GM12878 (cell line): ENCODE data around the gene ATP2A3. TPM values are rescaled to one million over a fixed set of nuclear protein-coding genes. Genes with fewer than 3 reads are reported as not detected.

Source experiments
- ATAC-seq: fragments of 200-7000 bp; cut with Tn5 transposase; 3 replicates; pipeline ENCODE4 v1.9.1; 2020; ENCODE audit warnings: mild to moderate bottlenecking, moderate library complexity
- BruUV-seq: library from RNA; stranded (reverse); fragments of 400-500 nt; replicated peaks from 2 replicates; lab custom pipeline; 2021; lab: Mats Ljungman, UMichigan
- CTCF ChIA-PET: fragments of 300-600 bp; sonication (Branson Sonifier 250); formaldehyde crosslinking; extraction: SDS; loops from one replicate; lab custom pipeline; 2021; ENCODE audit warnings: inconsistent platforms; lab: Yijun Ruan, JAX
- POLR2A ChIA-PET: fragments of 350-600 bp; formaldehyde crosslinking; extraction: SDS; loops from one replicate; lab custom pipeline; 2021; ENCODE audit warnings: inconsistent platforms; lab: Charles Lee
- RAD21 ChIA-PET: fragments of 300-600 bp; sonication (Branson Sonifier 250); formaldehyde crosslinking; loops from one replicate; lab custom pipeline; 2023; ENCODE audit warnings: antibody characterized with exemption; ENCODE audit not compliant: unreplicated experiment; lab: Charles Lee
- SMC1A ChIA-PET: fragments of 300-600 bp; sonication (Branson Sonifier 250); formaldehyde crosslinking; loops from one replicate; lab custom pipeline; 2023; ENCODE audit not compliant: unreplicated experiment, uncharacterized antibody; lab: Charles Lee
- DNase-seq: peaks from one replicate; pipeline ENCODE4 v3.0.0-alpha.2; 2011; ENCODE audit warnings: low read depth, low spot score
- FAIRE-seq: peaks from 3 replicates; lab custom pipeline; 2011; peaks lifted over from hg19 to GRCh38; lab: Jason Lieb, UNC
- H2AFZ ChIP-seq: 2 replicates; pipeline ENCODE4 v1.6.0; 2011; ENCODE audit warnings: low read depth, low read length, control low read depth; ENCODE audit not compliant: control insufficient read depth
- H3K27ac ChIP-seq: 2 replicates; pipeline ENCODE4 v1.5.1; 2011; ENCODE audit warnings: control low read depth; ENCODE audit not compliant: control insufficient read depth, insufficient read depth
- H3K27me3 ChIP-seq, 2 experiments: replicated peaks in 1 of 2; 2 replicates each; pipeline versions ENCODE4 v1.6.0 to v1.6.1; 2011; ENCODE audit warnings: low read length in 1 of 2; ENCODE audit not compliant: control insufficient read depth in 2 of 2, insufficient read depth in 2 of 2
- H3K36me3 ChIP-seq, 2 experiments: 2 replicates each; pipeline ENCODE4 v1.5.1; 2011; ENCODE audit warnings: low read length in 1 of 2; ENCODE audit not compliant: control insufficient read depth in 2 of 2, insufficient read depth in 2 of 2
- H3K4me1 ChIP-seq: 2 replicates; pipeline ENCODE4 v1.6.1; 2011; ENCODE audit warnings: mild to moderate bottlenecking, low read length, moderate library complexity, mixed read lengths; ENCODE audit not compliant: control insufficient read depth, insufficient read depth
- H3K4me2 ChIP-seq: 2 replicates; pipeline ENCODE4 v1.6.0; 2011; ENCODE audit warnings: control low read depth; ENCODE audit not compliant: control insufficient read depth, insufficient read depth
- H3K4me3 ChIP-seq: fragments of 200-600 bp; sonication (generic); 2 replicates; pipeline ENCODE4 v1.5.1; 2016
- H3K79me2 ChIP-seq: 2 replicates; pipeline ENCODE4 v1.6.0; 2011; ENCODE audit warnings: low read length; ENCODE audit not compliant: control insufficient read depth, insufficient read depth
- H3K9ac ChIP-seq: 2 replicates; pipeline ENCODE4 v1.8.0; 2011; ENCODE audit warnings: low read length, control low read depth, mixed read lengths; ENCODE audit not compliant: control insufficient read depth, insufficient read depth
- H3K9me3 ChIP-seq: replicated peaks from 3 replicates; pipeline ENCODE4 v1.5.1; 2011; ENCODE audit warnings: mild to moderate bottlenecking, low read length; ENCODE audit not compliant: control insufficient read depth, insufficient read depth
- H4K20me1 ChIP-seq: 2 replicates; pipeline ENCODE4 v1.6.0; 2011; ENCODE audit not compliant: control insufficient read depth, insufficient read depth
- ATF2 ChIP-seq: IDR thresholded peaks from 2 replicates; pipeline ENCODE4 v1.6.1; 2012; ENCODE audit warnings: low read length, inconsistent platforms
- BRCA1 ChIP-seq: IDR thresholded peaks from 2 replicates; pipeline ENCODE4 v1.6.1; 2011; ENCODE audit warnings: low read depth, low read length, improper control_type of control experiment
- CBFB ChIP-seq: IDR thresholded peaks from 2 replicates; pipeline ENCODE4 v1.6.1; 2016; ENCODE audit warnings: antibody characterized with exemption, low read depth
- EZH2 ChIP-seq: IDR thresholded peaks from 2 replicates; pipeline ENCODE4 v1.6.1; 2012; ENCODE audit warnings: low read depth, mild to moderate bottlenecking, control low read depth, inconsistent platforms, low read length, borderline replicate concordance; ENCODE audit not compliant: control insufficient read depth
- FOXK2 ChIP-seq: fragments of 450-650 bp; IDR thresholded peaks from 2 replicates; pipeline ENCODE4 v1.6.1; 2017; ENCODE audit warnings: mild to moderate bottlenecking, moderate library complexity
- GABPA ChIP-seq: IDR thresholded peaks from 2 replicates; pipeline ENCODE4 v1.6.1; 2014; ENCODE audit warnings: antibody characterized with exemption, low read depth, mild to moderate bottlenecking, inconsistent platforms
- LARP7 ChIP-seq: fragments of 450-650 bp; IDR thresholded peaks from 2 replicates; pipeline ENCODE4 v1.6.1; 2017; ENCODE audit warnings: mild to moderate bottlenecking
- PBX3 ChIP-seq: IDR thresholded peaks from 2 replicates; pipeline ENCODE4 v1.6.1; 2011; ENCODE audit warnings: mild to moderate bottlenecking, low read depth, low read length, moderate library complexity; ENCODE audit not compliant: insufficient replicate concordance
- RAD21 ChIP-seq: IDR thresholded peaks from 2 replicates; pipeline ENCODE4 v1.6.1; 2011; ENCODE audit warnings: mild to moderate bottlenecking, low read depth, low read length, moderate library complexity; ENCODE audit not compliant: insufficient read depth
- RB1 ChIP-seq: fragments of 450-650 bp; formaldehyde crosslinking; IDR thresholded peaks from 2 replicates; pipeline ENCODE4 v1.6.1; 2017; ENCODE audit warnings: mild to moderate bottlenecking, borderline replicate concordance
- SMAD5 ChIP-seq: IDR thresholded peaks from 2 replicates; pipeline ENCODE4 v1.6.1; 2016; ENCODE audit warnings: antibody characterized with exemption, low read depth
- SUZ12 ChIP-seq: fragments of 200-600 bp; sonication (generic); IDR thresholded peaks from one replicate; pipeline ENCODE4 v1.6.1; 2018; ENCODE audit warnings: antibody characterized with exemption, mild to moderate bottlenecking; ENCODE audit not compliant: unreplicated experiment
- TCF7 ChIP-seq: IDR thresholded peaks from 2 replicates; pipeline ENCODE4 v1.6.1; 2014; ENCODE audit warnings: antibody characterized with exemption, borderline replicate concordance
- ZNF687 ChIP-seq: fragments of 450-650 bp; IDR thresholded peaks from 2 replicates; pipeline ENCODE4 v1.6.1; 2017; ENCODE audit warnings: mild to moderate bottlenecking, moderate library complexity
- WGBS: methylation state at CpG from one replicate; pipeline ENCODE4 v1.1.6; 2016; ENCODE audit warnings: low lambda C conversion rate; ENCODE audit not compliant: insufficient replicate concordance, insufficient coverage; ENCODE audit errors: missing lambda C conversion rate; 5-methylcytosine and 5-hydroxymethylcytosine counted together
- in situ Hi-C: fragments of 300-500 bp; cut with MboI; formaldehyde crosslinking; loops from 9 replicates; pipeline ENCODE4 v1.14.3; 2018; ENCODE audit warnings: mixed read lengths
- intact Hi-C: fragments of 100-400 bp; cut with micrococcal nuclease; formaldehyde crosslinking; loops from one replicate; pipeline ENCODE4 v1.14.2; 2022; ENCODE audit not compliant: unreplicated experiment
- polyA plus RNA-seq, 11 experiments: library from polyadenylated mRNA; depleted of rRNA in 4 of 11; unstranded in 6 of 11; stranded (reverse) in 5 of 11; fragments of >200 nt; fragmentation: Nextera tagmentation in 4 of 11; fragmentation: Illumina TruSeq in 1 of 11; extraction: Ambion mirVana in 4 of 11; extraction: Trizol in 1 of 11; gene quantifications; 1 replicate in 1 of 11; 2 replicates in 10 of 11; pipeline versions ENCODE4 v1.2.1 to v1.2.3, GENCODE V29; 2011 to 2016; ENCODE audit warnings: inconsistent platforms in 2 of 11, missing spikeins in 2 of 11, low read depth in 1 of 11
- total RNA-seq, 4 experiments: library from RNA; depleted of rRNA in 3 of 4; stranded (reverse); fragments of >200 nt in 3 of 4; fragmentation: Illumina TruSeq in 1 of 4; extraction: Trizol in 1 of 4; gene quantifications; 2 replicates each; pipeline versions ENCODE4 v1.2.1 to v1.2.3, GENCODE V29; 2013 to 2021

ATP2A3 gene
- total and polyA plus RNA-seq, 10 of the 15 experiments (the other 5 are each of a cell fraction or from before 2014, with no cell fraction given) = 1.0 to 99.2 (median 37.9) TPM

GRCh38 chr17:3950584-3950983 lies 13.7 kb downstream of the ATP2A3 start (continued):
- TF ChIP-seq ZNF687 (no peak), SUZ12 (no peak)

GRCh38 chr17:3949418-3949817 lies 14.8 kb downstream of the ATP2A3 start:
- in situ Hi-C loops (no loop called here), intact Hi-C loops (no loop called here)
- H3K79me2 ChIP-seq = no peaks in the 10 kb centered on the region
- H3K27me3 ChIP-seq = no peaks in the 10 kb centered on the region
- SMC1A ChIA-PET = no interaction called here
- H3K36me3 ChIP-seq = peaks cover 14 to 25% of the 10 kb centered on the region in 2 experiments; a peak in 3 of 4 replicates
- RAD21 ChIA-PET = interaction anchor here (0.7 to 1.2 kb wide), 2 partner anchors 36 to 211 kb away, joined by 3 read pairs; no protein-coding TSS in a partner anchor
- no peak for DNase-seq
- no peak overlapping the region for H2AFZ ChIP-seq
- no peak for ATAC-seq
- H3K9ac ChIP-seq = no peak overlapping the region
- H3K4me1 ChIP-seq = no peaks in the 10 kb centered on the region
- no peak for FAIRE-seq
- no peak overlapping the region for H3K27ac ChIP-seq
- no peak overlapping the region for H3K4me2 ChIP-seq
- no TSS peak for BruUV-seq
- H3K9me3 ChIP-seq = no peaks in the 10 kb centered on the region; the same call in 2 of the 3 replicates
- no peak overlapping the region for H3K4me3 ChIP-seq
- no peaks in the 10 kb centered on the region for H4K20me1 ChIP-seq
- POLR2A ChIA-PET = interaction anchor here (0.7 kb wide), 1 partner anchor 66 kb away, joined by 3 read pairs; no protein-coding TSS in a partner anchor
- 100% methylated on average over 3 of the region's 3 CpGs for WGBS
- CTCF ChIA-PET = interaction anchor here (1.0 to 1.5 kb wide), 2 partner anchors 36 to 251 kb away, joined by 3 to 4 read pairs; no protein-coding TSS in a partner anchor
- no peak for TF ChIP-seq EZH2
- no peak for TF ChIP-seq CBFB
- TF ChIP-seq SMAD5 = no peak
- TF ChIP-seq BRCA1 = no peak
- TF ChIP-seq FOXK2 = no peak
- no peak for TF ChIP-seq ATF2
- no peak for TF ChIP-seq GABPA
- no peak for TF ChIP-seq RAD21
- TF ChIP-seq LARP7 = no peak
- TF ChIP-seq TCF7 = no peak
- no peak for TF ChIP-seq PBX3
- TF ChIP-seq RB1 = no peak
